Esophagus squamous epithelium (tissue), 4 donors: ENCODE measurements around the gene LPAR2.

Source experiments
- CTCF ChIP-seq, 6 experiments: fragments of 450-650 bp in 4 of 6; fragments of 200-600 bp in 2 of 6; sonication (generic) in 2 of 6; IDR thresholded peaks; one replicate each; pipeline ENCODE4 v1.5.1; 2016 to 2019; ENCODE audit warnings: antibody characterized with exemption in 6 of 6, mild to moderate bottlenecking in 4 of 6, moderate library complexity in 4 of 6
- POLR2A ChIP-seq, 4 donors: fragments of 450-650 bp; IDR thresholded peaks; one replicate each; pipeline ENCODE4 v1.6.1; 2017; ENCODE audit warnings: antibody characterized with exemption in 4 of 4, mild to moderate bottlenecking in 4 of 4, moderate library complexity in 3 of 4

GRCh38 chr19:19615086-19615485 lies 12.9 kb downstream of the LPAR2 start:
- TF ChIP-seq CTCF (IDR thresholded peaks at IDR 0.05) (no peak), POLR2A (IDR thresholded peaks at IDR 0.05) (no peak)
